HK-2 (cell line): Measurements from ENCODE around the gene SOX21.

Experiments used
- DNase-seq: peaks from one replicate; pipeline ENCODE4 v3.0.0-alpha.2; 2018; ENCODE audit not compliant: unreplicated experiment

The SOX21 gene

GRCh38 chr13:94709001-94709834, 3.1 kb downstream of the SOX21 start:
- no peak for DNase-seq

GRCh38 chr13:94708031-94708859, 4.1 kb downstream of the SOX21 start:
- DNase-seq, result no peak

GRCh38 chr13:94707400-94708021, 4.8 kb downstream of the SOX21 start:
- no peak for DNase-seq

GRCh38 chr13:94706843-94707399, 5.4 kb downstream of the SOX21 start:
- DNase-seq, result no peak

GRCh38 chr13:94706101-94706842, 6.1 kb downstream of the SOX21 start:
- no peak for DNase-seq

- no peak for DNase-seq
Observed at GRCh38 chr13:94705081-94706030, 7.0 kb downstream of the SOX21 start.

GRCh38 chr13:94704377-94705080, 7.8 kb downstream of the SOX21 start:
- no peak for DNase-seq

- DNase-seq, result no peak
Observed at GRCh38 chr13:94703721-94704314, 8.5 kb downstream of the SOX21 start.

GRCh38 chr13:94703271-94703670, 9.1 kb downstream of the SOX21 start:
- no peak for DNase-seq

GRCh38 chr13:94702181-94703041, 9.9 kb downstream of the SOX21 start:
- no peak for DNase-seq

GRCh38 chr13:94701313-94702180, 10.8 kb downstream of the SOX21 start:
- DNase-seq, result no peak

GRCh38 chr13:94700536-94700935, 11.8 kb downstream of the SOX21 start:
- no peak for DNase-seq

- no peak for DNase-seq
Observed at GRCh38 chr13:94700051-94700535, 12.3 kb downstream of the SOX21 start.

- no peak for DNase-seq
Observed at GRCh38 chr13:94696171-94696570, 16.2 kb downstream of the SOX21 start.

- no peak for DNase-seq
Observed at GRCh38 chr13:94692030-94692429, 20.3 kb downstream of the SOX21 start.

- no peak for DNase-seq
Observed at GRCh38 chr13:94683409-94683808, 28.9 kb downstream of the SOX21 start.

- no peak for DNase-seq
Observed at GRCh38 chr13:94682229-94682628, 30.1 kb downstream of the SOX21 start.
